Neural cell (in vitro differentiated cells): Measurements from ENCODE around the gene ARHGAP6.

Experiments
- CTCF ChIP-seq: fragments of 450-650 bp; IDR thresholded peaks from 2 replicates; pipeline ENCODE4 v1.5.1; 2014; ENCODE audit warnings: antibody characterized with exemption, mild to moderate bottlenecking, moderate library complexity; ENCODE audit not compliant: poor library complexity, severe bottlenecking
- POLR2AphosphoS5 ChIP-seq: IDR thresholded peaks from 2 replicates; pipeline ENCODE4 v1.6.1; 2012

- TF ChIP-seq POLR2AphosphoS5 (no peak), CTCF (no peak)
These were observed 140.0 kb downstream of the ARHGAP6 start for GRCh38 chrX:11525685-11526084.
